WI38 (cell line): ENCODE data around the gene CPN1.

Source experiments
- H3K4me3 ChIP-seq: 2 replicates; pipeline ENCODE4 v1.5.1; 2011; ENCODE audit warnings: low read depth, mild to moderate bottlenecking, control low read depth, low read length
- TF ChIP-seq, protein P1 (sequence below): IDR thresholded peaks from 2 replicates; pipeline ENCODE4 v1.5.1; 2012; ENCODE audit warnings: low read depth, mild to moderate bottlenecking, control low read depth, low read length

CPN1 gene

DNA sequence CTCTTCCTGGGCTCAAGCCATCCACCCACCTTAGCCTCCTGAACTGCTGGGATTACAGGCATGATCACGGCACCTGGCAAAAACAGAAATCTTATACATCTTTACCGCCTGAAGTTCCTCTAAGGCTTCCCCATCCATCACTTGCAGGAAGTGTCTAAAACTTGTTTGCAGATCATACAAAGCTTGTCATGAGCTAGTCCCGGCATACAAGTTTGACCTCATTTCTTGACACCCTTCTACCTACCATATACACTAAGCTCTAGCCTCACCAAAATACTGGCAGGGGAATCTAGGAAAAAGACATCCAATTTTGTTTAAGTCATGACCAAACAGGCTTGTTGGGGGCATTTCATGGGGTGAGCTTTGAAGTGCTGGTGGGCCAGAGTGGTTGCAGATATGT, 86.4 kb downstream of the CPN1 start:
- no peak overlapping the region for H3K4me3 ChIP-seq

DNA sequence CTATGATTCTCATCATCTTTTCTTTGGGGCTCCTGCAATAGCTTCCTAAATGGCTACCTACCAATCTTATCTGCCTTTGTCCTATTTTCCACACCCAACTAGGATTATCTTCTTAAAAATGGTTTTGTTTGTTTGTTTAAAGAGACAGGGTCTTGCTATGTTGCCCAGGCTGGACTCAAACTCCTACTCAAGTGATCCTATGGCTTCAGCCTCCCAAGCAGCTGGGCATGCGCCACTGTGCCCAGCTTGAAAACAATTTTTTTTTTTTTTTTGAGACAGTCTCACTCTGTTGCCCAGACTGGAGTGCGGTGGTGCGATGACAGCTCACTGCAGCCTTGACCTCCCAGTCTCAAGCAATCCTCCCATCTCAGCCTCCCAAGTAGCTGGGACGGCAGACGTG, 86.9 kb downstream of the CPN1 start:
- H3K4me3 ChIP-seq: no peak overlapping the region
- TF ChIP-seq, protein P1, sequence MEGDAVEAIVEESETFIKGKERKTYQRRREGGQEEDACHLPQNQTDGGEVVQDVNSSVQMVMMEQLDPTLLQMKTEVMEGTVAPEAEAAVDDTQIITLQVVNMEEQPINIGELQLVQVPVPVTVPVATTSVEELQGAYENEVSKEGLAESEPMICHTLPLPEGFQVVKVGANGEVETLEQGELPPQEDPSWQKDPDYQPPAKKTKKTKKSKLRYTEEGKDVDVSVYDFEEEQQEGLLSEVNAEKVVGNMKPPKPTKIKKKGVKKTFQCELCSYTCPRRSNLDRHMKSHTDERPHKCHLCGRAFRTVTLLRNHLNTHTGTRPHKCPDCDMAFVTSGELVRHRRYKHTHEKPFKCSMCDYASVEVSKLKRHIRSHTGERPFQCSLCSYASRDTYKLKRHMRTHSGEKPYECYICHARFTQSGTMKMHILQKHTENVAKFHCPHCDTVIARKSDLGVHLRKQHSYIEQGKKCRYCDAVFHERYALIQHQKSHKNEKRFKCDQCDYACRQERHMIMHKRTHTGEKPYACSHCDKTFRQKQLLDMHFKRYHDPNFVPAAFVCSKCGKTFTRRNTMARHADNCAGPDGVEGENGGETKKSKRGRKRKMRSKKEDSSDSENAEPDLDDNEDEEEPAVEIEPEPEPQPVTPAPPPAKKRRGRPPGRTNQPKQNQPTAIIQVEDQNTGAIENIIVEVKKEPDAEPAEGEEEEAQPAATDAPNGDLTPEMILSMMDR: no peak

More for the DNA sequence above, 86.4 kb downstream of the CPN1 start:
- TF ChIP-seq, protein P1: no peak

DNA sequence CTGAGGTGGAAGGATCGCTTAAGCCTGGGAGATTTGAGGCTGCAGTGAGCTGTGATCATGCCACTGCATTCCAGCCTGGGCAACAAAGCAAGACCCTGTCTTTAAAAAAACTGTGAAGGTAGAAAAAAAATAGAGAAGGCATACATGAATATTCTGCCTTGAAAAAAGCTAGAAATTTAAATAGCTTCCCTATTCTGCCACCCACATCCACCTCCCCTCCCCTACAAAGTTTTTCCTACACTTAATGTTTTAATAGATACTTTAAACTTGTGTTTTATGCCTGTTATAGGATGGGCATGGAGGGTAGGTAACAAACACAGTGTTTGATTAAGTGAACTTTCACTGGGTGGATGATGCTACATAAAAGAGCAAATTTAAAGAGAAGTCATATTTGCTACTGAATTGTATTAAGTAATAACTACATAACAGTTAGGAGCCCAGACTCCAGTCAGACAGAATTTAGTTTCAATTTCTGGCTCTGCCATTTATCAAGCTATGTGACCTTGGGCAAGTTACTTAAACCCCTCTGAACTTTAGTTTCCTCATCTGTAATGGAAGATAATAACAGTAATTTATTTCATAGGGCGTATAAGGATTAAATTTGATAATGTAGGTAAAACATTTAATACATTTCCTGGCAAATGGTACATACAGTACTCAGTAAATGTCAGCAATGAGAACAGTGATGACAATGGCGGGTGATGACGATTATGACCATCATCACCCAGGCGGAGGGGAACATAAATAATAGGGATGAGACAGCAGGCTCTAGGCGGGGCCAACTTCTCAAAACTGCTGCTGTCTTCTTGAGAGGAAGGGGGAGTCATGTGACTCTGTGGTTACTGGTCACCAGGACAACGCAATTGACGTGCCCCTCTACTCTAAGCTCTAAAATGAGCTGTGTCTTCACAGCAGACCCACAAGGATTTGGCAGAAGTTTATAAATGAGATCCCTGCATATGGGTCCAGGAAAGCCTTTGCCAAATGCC, 87.7 kb downstream of the CPN1 start:
- TF ChIP-seq, protein P1: no peak
- H3K4me3 ChIP-seq: no peak overlapping the region
